MM.1S (cell line): Measurements from ENCODE around the gene ABCG2.
"Not testable (repeated sequence)": the region's sequence is repeated elsewhere in the genome, so short reads cannot be mapped to it uniquely, and the experiment has no call there.

ENCODE experiments used
- DNase-seq: peaks from one replicate; pipeline ENCODE4 v3.0.0-alpha.2; 2015
- H2AFZ ChIP-seq: fragments of 300-600 bp; sonication (generic); 2 replicates; pipeline ENCODE4 v1.6.0; 2016; ENCODE audit warnings: antibody characterized with exemption, low read length
- H3F3A ChIP-seq: fragments of 300-600 bp; sonication (generic); 2 replicates; pipeline ENCODE4 v1.6.1; 2016; ENCODE audit warnings: mild to moderate bottlenecking, antibody characterized with exemption, low read length, moderate library complexity, mixed read lengths; ENCODE audit not compliant: insufficient read depth
- H3K27ac ChIP-seq: fragments of 300-600 bp; sonication (generic); 2 replicates; pipeline ENCODE4 v1.5.1; 2016; ENCODE audit warnings: mild to moderate bottlenecking, low read length
- H3K27me3 ChIP-seq: fragments of 300-600 bp; sonication (generic); replicated peaks from 2 replicates; pipeline ENCODE4 v1.6.0; 2016; ENCODE audit warnings: low read length; ENCODE audit not compliant: insufficient read depth
- H3K36me3 ChIP-seq: fragments of 300-600 bp; sonication (generic); replicated peaks from 2 replicates; pipeline ENCODE4 v1.6.1; 2016; ENCODE audit warnings: mild to moderate bottlenecking, low read length, mixed read lengths; ENCODE audit not compliant: insufficient read depth
- H3K4me1 ChIP-seq: fragments of 300-600 bp; sonication (generic); 2 replicates; pipeline ENCODE4 v1.6.1; 2016; ENCODE audit warnings: low read length, mixed read lengths
- H3K4me2 ChIP-seq: fragments of 300-600 bp; sonication (generic); 2 replicates; pipeline ENCODE4 v1.6.0; 2016; ENCODE audit warnings: low read depth, low read length
- H3K4me3 ChIP-seq: fragments of 300-600 bp; sonication (generic); 2 replicates; pipeline ENCODE4 v1.5.1; 2016; ENCODE audit warnings: low read length, mixed read lengths
- H3K79me2 ChIP-seq: fragments of 300-600 bp; sonication (generic); 2 replicates; pipeline ENCODE4 v1.6.1; 2016; ENCODE audit warnings: mixed run types, low read length, mixed read lengths
- H3K9ac ChIP-seq: fragments of 300-600 bp; sonication (generic); 2 replicates; pipeline ENCODE4 v1.6.1; 2016; ENCODE audit warnings: low read length, mixed read lengths
- H3K9me2 ChIP-seq: fragments of 300-600 bp; sonication (generic); replicated peaks from 2 replicates; pipeline ENCODE4 v1.6.1; 2016; ENCODE audit warnings: mild to moderate bottlenecking, low read length, mixed read lengths; ENCODE audit not compliant: insufficient read depth
- H3K9me3 ChIP-seq: fragments of 300-600 bp; sonication (generic); replicated peaks from 2 replicates; pipeline ENCODE4 v1.6.1; 2016; ENCODE audit warnings: mild to moderate bottlenecking, low read length, mixed read lengths; ENCODE audit not compliant: insufficient read depth
- H4K20me1 ChIP-seq: fragments of 300-600 bp; sonication (generic); 2 replicates; pipeline ENCODE4 v1.6.1; 2016; ENCODE audit warnings: mild to moderate bottlenecking, low read length, moderate library complexity, mixed read lengths; ENCODE audit not compliant: insufficient read depth
- EZH2 ChIP-seq: fragments of 300-600 bp; sonication (generic); optimal IDR thresholded peaks from 2 replicates; pipeline ENCODE3; 2017; ENCODE audit warnings: low read depth, mild to moderate bottlenecking, antibody characterized with exemption, low read length, mixed read lengths
- EZH2phosphoT487 ChIP-seq: fragments of 300-600 bp; sonication (generic); IDR thresholded peaks from 2 replicates; pipeline ENCODE4 v1.6.1; 2018; ENCODE audit warnings: antibody characterized with exemption, low read length
- TF ChIP-seq, protein P1 (sequence below): fragments of 300-600 bp; sonication (generic); IDR thresholded peaks from 2 replicates; pipeline ENCODE4 v1.5.1; 2016; ENCODE audit warnings: antibody characterized with exemption, low read length, mixed read lengths

The ABCG2 gene

DNA sequence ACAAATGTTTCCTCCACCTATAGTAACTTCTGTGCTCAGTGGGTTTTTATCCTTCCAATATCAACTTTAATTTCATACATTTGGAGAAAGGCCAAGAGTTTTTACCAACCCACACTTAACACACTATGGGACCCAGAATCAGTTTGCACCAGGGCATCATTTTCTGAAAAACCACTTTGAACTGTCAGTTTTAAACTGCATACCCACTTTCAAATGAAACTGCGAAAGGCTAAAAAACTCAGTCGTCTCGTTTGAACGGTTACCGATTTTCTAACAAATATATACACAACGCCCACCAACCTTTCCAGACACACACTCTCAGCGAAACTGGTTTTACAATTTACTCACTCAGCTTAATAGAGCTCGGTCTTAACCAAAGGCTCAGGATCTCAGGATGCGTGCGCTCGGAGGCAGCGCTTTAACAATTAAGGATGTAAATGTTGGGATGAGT, 376 bp downstream of the ABCG2 start:
- H3K4me1 ChIP-seq, result no peaks in the 10 kb centered on the region
- H2AFZ ChIP-seq, result 0 out of 2 replicates have a peak overlapping the region, but pooled peaks have one; percentile 85
- H3K9ac ChIP-seq, result no peak overlapping the region
- H3K9me2 ChIP-seq, result no peaks in the 10 kb centered on the region
- no peaks in the 10 kb centered on the region for H3K27me3 ChIP-seq
- no peaks in the 10 kb centered on the region for H3K36me3 ChIP-seq
- H3K79me2 ChIP-seq, result no peaks in the 10 kb centered on the region
- peak overlapping the region; percentile 92; the same call in 1 of the 2 replicates for H3K4me2 ChIP-seq
- no peaks in the 10 kb centered on the region for H3F3A ChIP-seq
- H3K9me3 ChIP-seq, result no peaks in the 10 kb centered on the region
- no peak for DNase-seq
- no peaks in the 10 kb centered on the region for H4K20me1 ChIP-seq
- H3K27ac ChIP-seq, result no peak overlapping the region
- TF ChIP-seq, protein P1, sequence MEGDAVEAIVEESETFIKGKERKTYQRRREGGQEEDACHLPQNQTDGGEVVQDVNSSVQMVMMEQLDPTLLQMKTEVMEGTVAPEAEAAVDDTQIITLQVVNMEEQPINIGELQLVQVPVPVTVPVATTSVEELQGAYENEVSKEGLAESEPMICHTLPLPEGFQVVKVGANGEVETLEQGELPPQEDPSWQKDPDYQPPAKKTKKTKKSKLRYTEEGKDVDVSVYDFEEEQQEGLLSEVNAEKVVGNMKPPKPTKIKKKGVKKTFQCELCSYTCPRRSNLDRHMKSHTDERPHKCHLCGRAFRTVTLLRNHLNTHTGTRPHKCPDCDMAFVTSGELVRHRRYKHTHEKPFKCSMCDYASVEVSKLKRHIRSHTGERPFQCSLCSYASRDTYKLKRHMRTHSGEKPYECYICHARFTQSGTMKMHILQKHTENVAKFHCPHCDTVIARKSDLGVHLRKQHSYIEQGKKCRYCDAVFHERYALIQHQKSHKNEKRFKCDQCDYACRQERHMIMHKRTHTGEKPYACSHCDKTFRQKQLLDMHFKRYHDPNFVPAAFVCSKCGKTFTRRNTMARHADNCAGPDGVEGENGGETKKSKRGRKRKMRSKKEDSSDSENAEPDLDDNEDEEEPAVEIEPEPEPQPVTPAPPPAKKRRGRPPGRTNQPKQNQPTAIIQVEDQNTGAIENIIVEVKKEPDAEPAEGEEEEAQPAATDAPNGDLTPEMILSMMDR, result no peak
- TF ChIP-seq EZH2, result no peak
- TF ChIP-seq EZH2phosphoT487, result no peak
- H3K4me3 ChIP-seq, result no peak overlapping the region; the same call in 1 of the 2 replicates

DNA sequence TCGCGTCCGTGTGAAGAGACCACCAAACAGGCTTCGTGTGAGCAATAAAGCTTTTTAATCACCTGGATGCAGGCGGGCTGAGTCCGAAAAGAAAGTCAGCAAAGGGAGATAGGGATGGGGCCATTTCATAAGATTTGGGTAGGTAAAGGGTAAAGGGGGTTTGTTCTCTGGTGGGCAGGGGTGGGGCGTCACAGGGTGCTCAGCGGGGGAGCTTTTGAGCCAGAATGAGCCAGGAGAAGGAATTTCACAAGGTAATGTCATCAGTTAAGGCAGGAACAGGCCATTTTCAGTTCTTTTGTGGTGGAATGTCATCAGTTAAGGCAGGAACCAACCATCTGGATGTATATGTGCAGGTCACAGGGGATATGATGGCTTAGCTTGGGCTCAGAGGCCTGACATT, 6.1 kb downstream of the ABCG2 start:
- not testable (repeated sequence) for H3K4me3 ChIP-seq, H3K36me3 ChIP-seq, H3K4me1 ChIP-seq, H2AFZ ChIP-seq, H3K79me2 ChIP-seq, H3K4me2 ChIP-seq, H3F3A ChIP-seq, H3K9me3 ChIP-seq, H3K27me3 ChIP-seq, H4K20me1 ChIP-seq, H3K9ac ChIP-seq, H3K9me2 ChIP-seq, H3K27ac ChIP-seq, DNase-seq

DNA sequence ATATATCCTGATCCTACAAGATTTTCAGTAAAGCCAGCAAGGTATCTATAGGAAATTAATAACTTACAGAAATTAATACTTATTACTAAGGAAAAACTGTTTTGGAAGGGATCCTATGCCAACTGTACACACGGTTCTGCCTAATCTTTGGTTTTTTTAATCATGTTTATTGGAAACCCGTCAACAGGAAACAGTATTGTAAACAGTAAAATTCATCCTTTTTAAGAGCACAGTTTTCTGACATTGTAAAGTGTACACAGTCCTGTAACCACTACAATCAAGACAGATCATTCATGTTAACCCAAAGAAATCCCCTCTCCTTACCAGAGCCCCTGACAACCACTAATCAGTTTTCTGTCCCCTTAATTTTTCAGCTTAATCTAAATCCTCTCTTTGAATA, 9.9 kb downstream of the ABCG2 start:
- H4K20me1 ChIP-seq, result no peaks in the 10 kb centered on the region
- H3F3A ChIP-seq, result no peaks in the 10 kb centered on the region
- no peak overlapping the region for H3K4me2 ChIP-seq
- H3K4me1 ChIP-seq, result no peaks in the 10 kb centered on the region
- H2AFZ ChIP-seq, result no peak overlapping the region
- H3K27me3 ChIP-seq, result no peaks in the 10 kb centered on the region
- H3K36me3 ChIP-seq, result no peaks in the 10 kb centered on the region
- TF ChIP-seq, protein P1, result no peak
- no peak overlapping the region for H3K9ac ChIP-seq
- DNase-seq, result no peak
- no peaks in the 10 kb centered on the region for H3K9me3 ChIP-seq
- H3K27ac ChIP-seq, result no peak overlapping the region
- H3K9me2 ChIP-seq, result no peaks in the 10 kb centered on the region
- H3K4me3 ChIP-seq, result no peak overlapping the region
- H3K79me2 ChIP-seq, result no peaks in the 10 kb centered on the region

DNA sequence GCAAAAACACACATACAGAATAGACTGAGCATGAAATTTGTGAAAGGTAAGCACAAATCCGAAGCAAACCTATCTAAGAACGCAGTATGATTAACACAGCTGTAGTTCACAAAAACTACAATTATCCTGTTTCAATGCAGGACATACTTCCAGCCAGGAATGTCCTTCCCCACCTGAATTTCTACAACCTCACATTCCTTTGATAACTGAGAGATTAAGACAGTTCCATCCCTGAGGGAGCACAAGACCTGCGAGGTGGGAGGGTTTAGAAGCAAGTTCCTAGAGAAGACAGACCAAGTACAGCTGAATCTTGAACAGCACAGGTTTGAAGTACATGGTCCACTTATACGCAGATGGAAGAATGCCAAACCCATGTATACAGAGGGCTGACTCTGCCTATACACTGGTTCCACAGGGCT, 10.6 kb downstream of the ABCG2 start:
- no peak overlapping the region for H2AFZ ChIP-seq
- H3K9ac ChIP-seq, result no peak overlapping the region
- DNase-seq, result no peak
- H3K9me2 ChIP-seq, result no peaks in the 10 kb centered on the region
- H3K4me2 ChIP-seq, result no peak overlapping the region
- no peaks in the 10 kb centered on the region for H3F3A ChIP-seq
- H3K36me3 ChIP-seq, result no peaks in the 10 kb centered on the region
- no peaks in the 10 kb centered on the region for H3K27me3 ChIP-seq
- H3K27ac ChIP-seq, result no peak overlapping the region
- H3K4me3 ChIP-seq, result no peak overlapping the region
- no peaks in the 10 kb centered on the region for H3K4me1 ChIP-seq
- H4K20me1 ChIP-seq, result no peaks in the 10 kb centered on the region
- H3K9me3 ChIP-seq, result no peaks in the 10 kb centered on the region
- no peaks in the 10 kb centered on the region for H3K79me2 ChIP-seq
- TF ChIP-seq EZH2phosphoT487 (no peak), EZH2 (no peak)
- TF ChIP-seq, protein P1, result no peak
